IPS-20b (cell line): ENCODE results near the gene CYTH2.
A peak's percentile ranks its signal among the peaks of the same experiment; 100 is the strongest.

Experiments
- H3K27ac ChIP-seq: one replicate; pipeline ENCODE4 v1.5.1; 2013; ENCODE audit warnings: low read length
- H3K27me3 ChIP-seq: 2 replicates; pipeline ENCODE4 v1.6.1; 2013; ENCODE audit warnings: mild to moderate bottlenecking, low read length, inconsistent platforms; ENCODE audit not compliant: insufficient read depth
- H3K36me3 ChIP-seq: 2 replicates; pipeline ENCODE4 v1.6.1; 2013; ENCODE audit warnings: low read depth, mild to moderate bottlenecking, inconsistent platforms, low read length, moderate library complexity; ENCODE audit not compliant: insufficient read depth
- H3K4me1 ChIP-seq: 2 replicates; pipeline ENCODE4 v1.6.1; 2013; ENCODE audit warnings: mild to moderate bottlenecking, control low read depth, inconsistent platforms, low read length, moderate library complexity; ENCODE audit not compliant: insufficient read depth
- H3K4me3 ChIP-seq: 2 replicates; pipeline ENCODE4 v1.5.1; 2013; ENCODE audit warnings: mild to moderate bottlenecking, low read length, inconsistent platforms
- H3K9ac ChIP-seq: 2 replicates; pipeline ENCODE4 v1.6.1; 2013; ENCODE audit warnings: low read depth, mild to moderate bottlenecking, inconsistent platforms, low read length, moderate library complexity
- H3K9me3 ChIP-seq: 2 replicates; pipeline ENCODE4 v1.6.1; 2013; ENCODE audit warnings: mild to moderate bottlenecking, low read depth, low read length, inconsistent platforms; ENCODE audit not compliant: insufficient read depth

CYTH2 gene

GRCh38 chr19:48500830-48501493 lies 31.8 kb downstream of the CYTH2 start:
- H3K4me1 ChIP-seq = peaks cover 5% of the 10 kb centered on the region; the same call in 1 of the 2 replicates
- H3K36me3 ChIP-seq = no peaks in the 10 kb centered on the region
- no peaks in the 10 kb centered on the region for H3K27me3 ChIP-seq
- no peak overlapping the region for H3K27ac ChIP-seq
- H3K9ac ChIP-seq = peak overlapping the region; percentile 57; the same call in 1 of the 2 replicates
- peak overlapping the region; percentile 70 for H3K4me3 ChIP-seq
- H3K9me3 ChIP-seq = no peaks in the 10 kb centered on the region

GRCh38 chr19:48501494-48502349 lies 32.6 kb downstream of the CYTH2 start:
- H3K4me1 ChIP-seq = peaks cover 5% of the 10 kb centered on the region; the same call in 1 of the 2 replicates
- H3K27ac ChIP-seq = no peak overlapping the region
- peak overlapping the region; percentile 70 for H3K4me3 ChIP-seq
- no peaks in the 10 kb centered on the region for H3K9me3 ChIP-seq
- H3K9ac ChIP-seq = peak overlapping the region; percentile 61
- no peaks in the 10 kb centered on the region for H3K27me3 ChIP-seq
- no peaks in the 10 kb centered on the region for H3K36me3 ChIP-seq

- Histone ChIP-seq H3K9ac (no peak overlapping the region; the same call in 1 of the 2 replicates), H3K36me3 (no peaks in the 10 kb centered on the region), H3K27ac (no peak overlapping the region), H3K27me3 (no peaks in the 10 kb centered on the region), H3K4me3 (peak overlapping the region; percentile 77), H3K9me3 (no peaks in the 10 kb centered on the region), H3K4me1 (peaks cover 5% of the 10 kb centered on the region; the same call in 1 of the 2 replicates)
Measured at GRCh38 chr19:48502350-48503018, 33.3 kb downstream of the CYTH2 start.

GRCh38 chr19:48506138-48506733 lies 37.1 kb downstream of the CYTH2 start:
- Histone ChIP-seq H3K27ac (no peak overlapping the region), H3K36me3 (no peaks in the 10 kb centered on the region), H3K4me3 (no peak overlapping the region), H3K27me3 (peaks cover 5% of the 10 kb centered on the region; the same call in 1 of the 2 replicates), H3K9me3 (no peaks in the 10 kb centered on the region), H3K9ac (no peak overlapping the region), H3K4me1 (no peaks in the 10 kb centered on the region)

- Histone ChIP-seq H3K9me3 (no peaks in the 10 kb centered on the region), H3K4me1 (no peaks in the 10 kb centered on the region), H3K4me3 (no peak overlapping the region), H3K27me3 (peaks cover 17% of the 10 kb centered on the region), H3K9ac (no peak overlapping the region), H3K27ac (no peak overlapping the region), H3K36me3 (no peaks in the 10 kb centered on the region)
Measured at GRCh38 chr19:48507911-48508439, 38.8 kb downstream of the CYTH2 start.

GRCh38 chr19:48508729-48509411 lies 39.7 kb downstream of the CYTH2 start:
- Histone ChIP-seq H3K27me3 (peaks cover 21% of the 10 kb centered on the region), H3K4me1 (no peaks in the 10 kb centered on the region), H3K4me3 (no peak overlapping the region), H3K36me3 (no peaks in the 10 kb centered on the region), H3K9me3 (no peaks in the 10 kb centered on the region), H3K27ac (no peak overlapping the region), H3K9ac (no peak overlapping the region)

- Histone ChIP-seq H3K36me3 (no peaks in the 10 kb centered on the region), H3K4me3 (peak overlapping the region; percentile 73), H3K4me1 (no peaks in the 10 kb centered on the region), H3K9ac (peak overlapping the region; percentile 34; the same call in 1 of the 2 replicates), H3K27me3 (peaks cover 21% of the 10 kb centered on the region), H3K27ac (no peak overlapping the region), H3K9me3 (no peaks in the 10 kb centered on the region)
Measured at GRCh38 chr19:48509467-48510194, 40.5 kb downstream of the CYTH2 start.

GRCh38 chr19:48510421-48511268 lies 41.5 kb downstream of the CYTH2 start:
- H3K4me1 ChIP-seq = no peaks in the 10 kb centered on the region
- no peak overlapping the region for H3K27ac ChIP-seq
- H3K9me3 ChIP-seq = no peaks in the 10 kb centered on the region
- H3K27me3 ChIP-seq = peaks cover 21% of the 10 kb centered on the region
- peak overlapping the region; percentile 73 for H3K4me3 ChIP-seq
- no peaks in the 10 kb centered on the region for H3K36me3 ChIP-seq
- peak overlapping the region; percentile 34; the same call in 1 of the 2 replicates for H3K9ac ChIP-seq

- Histone ChIP-seq H3K4me3 (peak overlapping the region; percentile 73; the same call in 1 of the 2 replicates), H3K27ac (no peak overlapping the region), H3K4me1 (no peaks in the 10 kb centered on the region), H3K36me3 (no peaks in the 10 kb centered on the region), H3K9me3 (no peaks in the 10 kb centered on the region), H3K9ac (no peak overlapping the region), H3K27me3 (peaks cover 21% of the 10 kb centered on the region)
Measured at GRCh38 chr19:48511321-48511731, 42.2 kb downstream of the CYTH2 start.
